ENCODE results near the gene DPP6. TPM values are rescaled to one million over a fixed set of nuclear protein-coding genes. Genes with fewer than 3 reads are reported as not detected.

The DPP6 gene
- total RNA-seq, 2 experiments from 2014 or later, result not detected

DNA sequence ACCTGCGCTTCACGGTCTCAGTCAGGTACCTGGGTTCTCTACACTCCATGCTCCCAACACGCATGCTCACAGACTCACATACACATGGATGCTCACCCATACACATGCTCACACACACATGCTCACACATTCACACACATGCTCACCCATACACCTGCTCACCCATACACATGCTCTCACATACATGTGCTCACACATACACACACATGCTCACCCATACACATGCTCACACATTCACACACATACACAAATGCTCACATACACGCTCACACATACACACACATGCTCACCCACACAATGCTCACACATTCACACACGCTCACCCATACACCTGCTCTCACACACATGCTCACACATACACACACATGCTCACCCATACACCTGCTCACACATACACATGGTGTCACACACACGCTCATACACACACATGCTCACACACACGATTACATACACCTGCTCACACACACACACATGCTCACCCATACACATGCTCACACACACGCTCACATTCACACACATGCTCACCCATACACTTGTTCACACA, 830.8 kb downstream of the DPP6 start:
- H4K20me1 ChIP-seq (ENCODE audit: insufficient read depth, low read length), result no peaks in the 10 kb centered on the region
- no peaks in the 10 kb centered on the region for H3K4me1 ChIP-seq (ENCODE audit: insufficient read depth, low read length, poor library complexity, severe bottlenecking)
- no peak for DNase-seq (ENCODE audit: low spot score)
- POLR2A ChIA-PET, result no interaction called here
- H3K4me2 ChIP-seq (ENCODE audit: low read length), result no peak overlapping the region
- H2AFZ ChIP-seq (ENCODE audit: low read length), result no peak overlapping the region
- H3K79me2 ChIP-seq (ENCODE audit: insufficient read depth, low read depth, low read length), result no peaks in the 10 kb centered on the region
- H3K9me2 ChIP-seq (ENCODE audit: insufficient read depth, low read length), result no peaks in the 10 kb centered on the region
- intact Hi-C loops (cut with micrococcal nuclease; ENCODE audit: unreplicated experiment), result no loop called here
- H3K27ac ChIP-seq (ENCODE audit: low read depth, low read length, poor library complexity, severe bottlenecking), result no peak overlapping the region
- H3K4me3 ChIP-seq (ENCODE audit: low read depth, low read length, poor library complexity, severe bottlenecking), result no peak overlapping the region
- no peaks in the 10 kb centered on the region for H3K36me3 ChIP-seq (ENCODE audit: insufficient read depth, low read length)
- no peak for TF ChIP-seq EZH2phosphoT487 (IDR thresholded peaks at IDR 0.05; ENCODE audit: borderline replicate concordance, low read depth, low read length)
- TF ChIP-seq, protein P1, sequence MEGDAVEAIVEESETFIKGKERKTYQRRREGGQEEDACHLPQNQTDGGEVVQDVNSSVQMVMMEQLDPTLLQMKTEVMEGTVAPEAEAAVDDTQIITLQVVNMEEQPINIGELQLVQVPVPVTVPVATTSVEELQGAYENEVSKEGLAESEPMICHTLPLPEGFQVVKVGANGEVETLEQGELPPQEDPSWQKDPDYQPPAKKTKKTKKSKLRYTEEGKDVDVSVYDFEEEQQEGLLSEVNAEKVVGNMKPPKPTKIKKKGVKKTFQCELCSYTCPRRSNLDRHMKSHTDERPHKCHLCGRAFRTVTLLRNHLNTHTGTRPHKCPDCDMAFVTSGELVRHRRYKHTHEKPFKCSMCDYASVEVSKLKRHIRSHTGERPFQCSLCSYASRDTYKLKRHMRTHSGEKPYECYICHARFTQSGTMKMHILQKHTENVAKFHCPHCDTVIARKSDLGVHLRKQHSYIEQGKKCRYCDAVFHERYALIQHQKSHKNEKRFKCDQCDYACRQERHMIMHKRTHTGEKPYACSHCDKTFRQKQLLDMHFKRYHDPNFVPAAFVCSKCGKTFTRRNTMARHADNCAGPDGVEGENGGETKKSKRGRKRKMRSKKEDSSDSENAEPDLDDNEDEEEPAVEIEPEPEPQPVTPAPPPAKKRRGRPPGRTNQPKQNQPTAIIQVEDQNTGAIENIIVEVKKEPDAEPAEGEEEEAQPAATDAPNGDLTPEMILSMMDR (conservative IDR thresholded peaks at IDR 0.05; ENCODE audit: low read length), result no peak
- CTCF ChIA-PET (ENCODE audit: unreplicated experiment), result no interaction called here
- BruUV-seq (replicated peaks), result no TSS peak
- 0 out of 2 replicates have a peak, but pooled peaks cover 6% of the 10 kb centered on the region for H3K9me3 ChIP-seq (ENCODE audit: low read length)

DNA sequence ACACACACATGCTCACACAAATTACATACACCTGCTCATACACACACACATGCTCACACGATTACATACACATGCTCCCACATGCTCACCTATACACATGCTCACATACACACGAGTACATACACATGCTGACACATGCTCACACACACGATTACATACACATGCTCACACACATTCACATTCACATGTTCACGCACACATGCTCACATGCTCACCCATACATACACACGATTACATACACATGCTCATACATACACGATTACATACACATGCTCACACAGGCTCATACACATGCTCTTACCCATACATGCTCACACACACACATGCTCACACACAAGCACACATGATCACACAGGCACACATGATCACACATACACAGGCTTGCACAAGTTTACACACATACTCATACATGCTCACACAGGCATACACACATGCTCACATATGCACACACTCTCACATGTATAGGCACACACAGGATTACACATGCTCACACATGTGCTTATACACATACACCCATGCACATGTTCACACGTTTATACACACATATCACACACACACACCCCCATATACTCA, 832.2 kb downstream of the DPP6 start:
- no peaks in the 10 kb centered on the region for H3K36me3 ChIP-seq (ENCODE audit: insufficient read depth, low read length)
- H2AFZ ChIP-seq (ENCODE audit: low read length), result no peak overlapping the region
- no peaks in the 10 kb centered on the region for H3K9me2 ChIP-seq (ENCODE audit: insufficient read depth, low read length)
- H3K9me3 ChIP-seq (ENCODE audit: low read length), result 0 out of 2 replicates have a peak, but pooled peaks cover 6% of the 10 kb centered on the region
- no peak overlapping the region for H3K4me3 ChIP-seq (ENCODE audit: low read depth, low read length, poor library complexity, severe bottlenecking)
- ChIA-PET POLR2A (no interaction called here), CTCF (ENCODE audit: unreplicated experiment) (no interaction called here)
- no TSS peak for BruUV-seq (replicated peaks)
- DNase-seq (ENCODE audit: low spot score), result no peak
- no peak for TF ChIP-seq EZH2phosphoT487 (IDR thresholded peaks at IDR 0.05; ENCODE audit: borderline replicate concordance, low read depth, low read length)
- TF ChIP-seq, protein P1 (conservative IDR thresholded peaks at IDR 0.05; ENCODE audit: low read length), result no peak
- no peaks in the 10 kb centered on the region for H3K4me1 ChIP-seq (ENCODE audit: insufficient read depth, low read length, poor library complexity, severe bottlenecking)
- no peaks in the 10 kb centered on the region for H4K20me1 ChIP-seq (ENCODE audit: insufficient read depth, low read length)
- no peak overlapping the region for H3K4me2 ChIP-seq (ENCODE audit: low read length)
- intact Hi-C loops (cut with micrococcal nuclease; ENCODE audit: unreplicated experiment), result no loop called here
- no peaks in the 10 kb centered on the region for H3K79me2 ChIP-seq (ENCODE audit: insufficient read depth, low read depth, low read length)
- no peak overlapping the region for H3K27ac ChIP-seq (ENCODE audit: low read depth, low read length, poor library complexity, severe bottlenecking)

DNA sequence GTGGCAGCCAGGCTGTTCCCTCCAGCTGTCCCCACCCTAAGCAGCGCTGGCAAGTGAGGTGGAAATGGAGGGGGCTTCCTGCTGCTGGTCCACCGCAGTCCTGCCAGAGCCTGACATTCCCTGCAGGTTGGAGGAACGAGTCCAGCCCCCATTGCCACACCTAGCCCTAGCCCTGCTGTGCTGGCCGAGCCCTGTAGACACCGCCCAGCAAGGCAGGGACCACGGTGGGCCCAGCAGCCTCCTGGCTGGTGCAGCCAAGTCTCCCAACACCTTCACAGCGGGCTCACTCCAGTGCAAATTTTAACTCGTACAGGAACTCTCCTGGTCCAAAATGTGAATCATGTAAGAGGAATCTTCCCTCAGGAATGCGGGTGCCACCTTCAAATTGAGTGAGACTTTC, 834.4 kb downstream of the DPP6 start:
- Histone ChIP-seq H3K9me3 (ENCODE audit: low read length) (0 out of 2 replicates have a peak, but pooled peaks cover 6% of the 10 kb centered on the region), H3K4me2 (ENCODE audit: low read length) (no peak overlapping the region), H3K36me3 (ENCODE audit: insufficient read depth, low read length) (no peaks in the 10 kb centered on the region), H3K27ac (ENCODE audit: low read depth, low read length, poor library complexity, severe bottlenecking) (no peak overlapping the region), H2AFZ (ENCODE audit: low read length) (no peak overlapping the region), H3K4me1 (ENCODE audit: insufficient read depth, low read length, poor library complexity, severe bottlenecking) (no peaks in the 10 kb centered on the region), H3K4me3 (ENCODE audit: low read depth, low read length, poor library complexity, severe bottlenecking) (no peak overlapping the region), H3K79me2 (ENCODE audit: insufficient read depth, low read depth, low read length) (no peaks in the 10 kb centered on the region), H3K9me2 (ENCODE audit: insufficient read depth, low read length) (no peaks in the 10 kb centered on the region), H4K20me1 (ENCODE audit: insufficient read depth, low read length) (no peaks in the 10 kb centered on the region)
- no peak for TF ChIP-seq EZH2phosphoT487 (IDR thresholded peaks at IDR 0.05; ENCODE audit: borderline replicate concordance, low read depth, low read length)
- TF ChIP-seq, protein P1 (conservative IDR thresholded peaks at IDR 0.05; ENCODE audit: low read length), result no peak
- ChIA-PET POLR2A (no interaction called here), CTCF (ENCODE audit: unreplicated experiment) (no interaction called here)
- intact Hi-C loops (cut with micrococcal nuclease; ENCODE audit: unreplicated experiment), result no loop called here
- BruUV-seq (replicated peaks), result no TSS peak
- DNase-seq (ENCODE audit: low spot score), result no peak
